Heart right ventricle (tissue), 16 donors: ENCODE results near the gene NAALADL1. TPM values are rescaled to one million over a fixed set of nuclear protein-coding genes. Genes with fewer than 3 reads are reported as not detected.

Source experiments
- ATAC-seq, 8 donors: fragments of 200-7000 bp; cut with Tn5 transposase; one replicate each; pipeline ENCODE4 v1.9.1; 2020; ENCODE audit warnings: mild to moderate bottlenecking in 8 of 8, moderate library complexity in 8 of 8, moderate number of reproducible peaks in 1 of 8
- DNase-seq, 2 donors: peaks; one replicate each; pipeline ENCODE4 v3.0.0-alpha.2; 2020
- H3K27ac ChIP-seq, 10 donors: fragments of 200-600 bp; sonication (generic) in 2 of 10; one replicate each; pipeline versions ENCODE4 v1.5.0 to v1.8.0; 2020 to 2022; ENCODE audit warnings: mild to moderate bottlenecking in 3 of 10
- H3K27me3 ChIP-seq, 7 donors: fragments of 200-600 bp; one replicate each; pipeline ENCODE4 v1.8.0; 2021 to 2022; ENCODE audit warnings: mild to moderate bottlenecking in 2 of 7
- H3K36me3 ChIP-seq, 9 donors: fragments of 200-600 bp; sonication (generic) in 1 of 9; one replicate each; pipeline versions ENCODE4 v1.5.0 to v1.8.0; 2020 to 2022; ENCODE audit warnings: mild to moderate bottlenecking in 2 of 9
- H3K4me1 ChIP-seq, 9 donors: fragments of 200-600 bp; sonication (generic) in 1 of 9; one replicate each; pipeline versions ENCODE4 v1.5.0 to v1.8.0; 2020 to 2022; ENCODE audit warnings: mild to moderate bottlenecking in 4 of 9
- H3K4me3 ChIP-seq, 10 donors: fragments of 200-600 bp; sonication (generic) in 2 of 10; one replicate each; pipeline versions ENCODE4 v1.5.0 to v1.8.0; 2020 to 2022; ENCODE audit warnings: mild to moderate bottlenecking in 7 of 10, moderate library complexity in 2 of 10
- H3K9me3 ChIP-seq, 11 donors: fragments of 200-600 bp in 10 of 11; sonication (generic) in 2 of 11; one replicate each; pipeline versions ENCODE4 v1.5.0 to v1.8.0; 2013 to 2022; ENCODE audit warnings: mild to moderate bottlenecking in 2 of 11, control low read depth in 1 of 11, moderate library complexity in 1 of 11
- CTCF ChIP-seq, 9 donors: fragments of 200-600 bp; sonication (generic) in 2 of 9; IDR thresholded peaks; one replicate each; pipeline versions ENCODE4 v1.5.0 to v1.8.0; 2021 to 2022; ENCODE audit warnings: antibody characterized with exemption in 9 of 9, mild to moderate bottlenecking in 5 of 9, moderate library complexity in 1 of 9
- WGBS, 2 donors: extraction: QIAGEN DNeasy Blood & Tissue Kit; methylation state at CpG; one replicate each; pipeline ENCODE4 v1.1.7; 2013; ENCODE audit warnings: inconsistent platforms in 1 of 2; 5-methylcytosine and 5-hydroxymethylcytosine counted together
- intact Hi-C, 10 donors: fragments of 100-400 bp; cut with DNase I; formaldehyde crosslinking; loops; one replicate each; pipeline versions ENCODE4 v1.11.1 to v1.14.2; 2022
- long read RNA-seq, 3 donors: library from polyadenylated mRNA; unstranded; transcript quantifications; one replicate each; pipeline ENCODE4 v2.0.0, GENCODE V29; 2020 to 2021
- polyA plus RNA-seq, 2 donors: library from polyadenylated mRNA; stranded (reverse); fragments of 200-250 nt; gene quantifications; one replicate each; pipeline ENCODE4 v1.2.3, GENCODE V29; 2013
- total RNA-seq, 10 donors: library from RNA; stranded (reverse); fragmentation: NEBNext Ultra II Directional in 3 of 10; extraction: Animal tissue kit (Norgen Biotek cat#: 25700) in 3 of 10; gene quantifications; one replicate each; pipeline versions ENCODE4 v1.2.1 to v1.2.4, GENCODE V29; 2021 to 2023
- donor health status: Arrhythmogenic right ventricular cardiomyopathy.
- donor health status: ischemic (EF 13 %, LVEDD 7.1; RV severe dilation, severe dysfunction).
- donor health status: healthy with polysubstance abuse.
- donor health status: DM: no; HTN: yes; CAD: no.
- donor health status: DM: no; HTN: no; CAD: no.
- donor health status: ischemic (EF 25% LVEDD 6.9; RV normal size, moderate dysfunction).
- donor health status: ischemic (EF 25% LVEDD 5.7; RV mildly dilated, moderate dysfunction).
- donor health status: healthy.
- donor health status: DM: yes; HTN: yes; CAD: no.
- donor health status: Ischemic cardiomyopathy.
- donor health status: ischemic (EF 35%, LVEDD 5.7; RV mildly dilated, moderate dysfunction).
- donor health status: nonischemic (EF 11% LVEDD 7.7; RV severe dilation, severe dysfunction).
- donor health status: DM: yes; HTN: yes; CAD: no.
- donor health status: PGD.
- donor health status: ischemic (EF 29% LVEDD 5.4; RV normal size, mild dysfunction).
- donor health status: nonischemic (EF 23%, LVEDD 6.1; RV moderate dilation, normal function).

Gene NAALADL1
- total RNA-seq (1 to 10 TPM; 2.1 to 6.8 (median 3.7) TPM), polyA plus RNA-seq (1 to 10 TPM; 8.1 to 9.1 TPM)
- long read RNA-seq, donor 1, partial matches to known transcripts, result 0 of 2 reads
- long read RNA-seq, donor 1, other reads (novel, unspliced or antisense), result 1 of 2 reads
- long read RNA-seq, donor 2, partial matches to known transcripts, result 0 of 3 reads
- long read RNA-seq, donor 2, other reads (novel, unspliced or antisense), result 2 of 3 reads
- long read RNA-seq, donor 3, partial matches to known transcripts, result 0 of 4 reads
- long read RNA-seq, donor 3, other reads (novel, unspliced or antisense), result 2 of 4 reads

GRCh38 chr11:65058419-65059054, at the start of gene NAALADL1:
TSS of gene NAALADL1 (minus strand) at chr11:65058553. CDS start at chr11:65058521, 32 bp downstream.
- ATAC-seq (no peak), DNase-seq (no peak)
- no peak for TF ChIP-seq CTCF (IDR thresholded peaks at IDR 0.05)

GRCh38 chr11:65107751-65108468, 49.6 kb upstream of the NAALADL1 start:
- DNase-seq (no peak), ATAC-seq (no peak)
- TF ChIP-seq CTCF (IDR thresholded peaks at IDR 0.05), result no peak
- Histone ChIP-seq H3K4me3 (no peak overlapping the region), H3K4me1 (peaks cover 13 to 62% (median 45%) of the 10 kb centered on the region in 9 donors), H3K36me3 (peaks cover 0 to 59% (median 31%) of the 10 kb centered on the region in 9 donors), H3K27ac (no peak overlapping the region), H3K27me3 (peaks cover 0 to 4% (median 0%) of the 10 kb centered on the region in 7 donors), H3K9me3 (no peaks in the 10 kb centered on the region)
- intact Hi-C loops, result no loop called here
- 96% methylated on average over 48 to 52 of the region's 52 CpGs for WGBS, 2 donors

More at GRCh38 chr11:65058419-65059054, at the start of gene NAALADL1:
- intact Hi-C loops, result no loop called here
- no peaks in the 10 kb centered on the region for H3K4me1 ChIP-seq
- H3K36me3 ChIP-seq, result no peaks in the 10 kb centered on the region
- no peaks in the 10 kb centered on the region for H3K9me3 ChIP-seq
- 79 to 88% methylated on average over 8 of the region's 8 CpGs for WGBS, 2 donors
- no peaks in the 10 kb centered on the region for H3K27me3 ChIP-seq
- no peak within 1 kb of the TSS for H3K27ac ChIP-seq
- H3K4me3 ChIP-seq, result no peak within 1 kb of the TSS

- Histone ChIP-seq H3K4me3 (no peak overlapping the region), H3K27ac (peak overlapping the region in 1 of 10 donors; percentile 3), H3K9me3 (no peaks in the 10 kb centered on the region), H3K27me3 (no peaks in the 10 kb centered on the region), H3K4me1 (peaks cover 7 to 62% (median 44%) of the 10 kb centered on the region in 9 donors), H3K36me3 (peaks cover 0 to 59% (median 31%) of the 10 kb centered on the region in 9 donors)
- TF ChIP-seq CTCF (IDR thresholded peaks at IDR 0.05), result no peak
- intact Hi-C loops, result no loop called here
- DNase-seq, result no peak
- 95 to 96% methylated on average over 14 to 15 of the region's 15 CpGs for WGBS, 2 donors
- no peak for ATAC-seq
Observed at GRCh38 chr11:65107078-65107477, 48.7 kb upstream of the NAALADL1 start.

- peak overlapping the region; percentile 11 to 83 (median 74) for H3K27ac ChIP-seq
- ATAC-seq (peak in 4 of 8 donors; percentile 36 to 79 (median 46)), DNase-seq (no peak)
- WGBS, 2 donors, result 55% methylated on average over 4 of the region's 4 CpGs
- no peaks in the 10 kb centered on the region for H3K27me3 ChIP-seq
- no peaks in the 10 kb centered on the region for H3K9me3 ChIP-seq
- peaks cover 0 to 54% (median 36%) of the 10 kb centered on the region in 9 donors for H3K4me1 ChIP-seq
- H3K4me3 ChIP-seq, result no peak overlapping the region
- peaks cover 0 to 60% (median 29%) of the 10 kb centered on the region in 9 donors for H3K36me3 ChIP-seq
- intact Hi-C loops, result no loop called here
- no peak for TF ChIP-seq CTCF (IDR thresholded peaks at IDR 0.05)
Observed at GRCh38 chr11:65104628-65105027, 46.3 kb upstream of the NAALADL1 start.
